CD4-positive, alpha-beta memory T cell (primary cell): ENCODE data around the gene JADE2. TPM values are rescaled to one million over a fixed set of nuclear protein-coding genes. Genes with fewer than 3 reads are reported as not detected.

Source experiments
- CTCF ChIA-PET: fragments of 350-600 bp; sonication (Branson Sonifier 250); formaldehyde crosslinking; loops from one replicate; lab custom pipeline; 2021; ENCODE audit warnings: inconsistent platforms; ENCODE audit not compliant: partially characterized antibody; lab: Charles Lee
- POLR2A ChIA-PET: fragments of 350-600 bp; sonication (Branson Sonifier 250); formaldehyde crosslinking; loops from one replicate; lab custom pipeline; 2021; ENCODE audit not compliant: partially characterized antibody; lab: Charles Lee
- DNase-seq, 5 donors: peaks; one replicate each; pipeline versions ENCODE4 v3.0.0 to v3.0.0-alpha.2; 2020 to 2022; ENCODE audit warnings: mixed read lengths in 1 of 5
- H3K27ac ChIP-seq: one replicate; pipeline ENCODE4 v1.7.0; 2013; ENCODE audit warnings: low read depth, low read length
- H3K27me3 ChIP-seq: 2 replicates; pipeline ENCODE4 v1.7.0; 2013; ENCODE audit warnings: mild to moderate bottlenecking, low read length, moderate library complexity; ENCODE audit not compliant: insufficient read depth
- H3K36me3 ChIP-seq: 2 replicates; pipeline ENCODE4 v1.7.0; 2013; ENCODE audit warnings: mild to moderate bottlenecking, low read length, moderate library complexity; ENCODE audit not compliant: insufficient read depth
- H3K4me1 ChIP-seq: 2 replicates; pipeline ENCODE4 v1.7.0; 2013; ENCODE audit warnings: mild to moderate bottlenecking, low read length, moderate library complexity; ENCODE audit not compliant: insufficient read depth
- H3K4me3 ChIP-seq, 2 donors: one replicate each; pipeline ENCODE4 v1.7.0; 2013; ENCODE audit warnings: low read length in 2 of 2, mild to moderate bottlenecking in 1 of 2
- H3K9me3 ChIP-seq, 2 donors: one replicate each; pipeline ENCODE4 v1.7.0; 2013; ENCODE audit warnings: low read length in 2 of 2, control low read depth in 1 of 2; ENCODE audit not compliant: control insufficient read depth in 1 of 2
- H3K27ac Mint-ChIP-seq, 7 donors: one replicate each; pipeline ENCODE4 v1.8.0; 2020 to 2021; ENCODE audit warnings: mixed read lengths in 7 of 7, mild to moderate bottlenecking in 6 of 7, inconsistent platforms in 3 of 7, moderate library complexity in 3 of 7
- H3K27me3 Mint-ChIP-seq, 2 donors: one replicate each; pipeline ENCODE4 v1.8.0; 2020 to 2021; ENCODE audit warnings: mixed read lengths in 2 of 2
- H3K36me3 Mint-ChIP-seq, 2 donors: one replicate each; pipeline ENCODE4 v1.8.0; 2020 to 2021; ENCODE audit warnings: mixed read lengths in 2 of 2, inconsistent platforms in 1 of 2, mild to moderate bottlenecking in 1 of 2
- H3K4me1 Mint-ChIP-seq, 4 donors: one replicate each; pipeline ENCODE4 v1.8.0; 2020 to 2021; ENCODE audit warnings: mixed read lengths in 4 of 4, mild to moderate bottlenecking in 1 of 4
- H3K4me3 Mint-ChIP-seq, 8 donors: one replicate each; pipeline ENCODE4 v1.8.0; 2020 to 2021; ENCODE audit warnings: mixed read lengths in 8 of 8, mild to moderate bottlenecking in 7 of 8, moderate library complexity in 6 of 8, inconsistent platforms in 3 of 8
- H3K9me3 Mint-ChIP-seq, 8 donors: one replicate each; pipeline ENCODE4 v1.8.0; 2020 to 2021; ENCODE audit warnings: mixed read lengths in 8 of 8, mild to moderate bottlenecking in 5 of 8, inconsistent platforms in 3 of 8, moderate library complexity in 1 of 8
- intact Hi-C: fragments of 100-400 bp; cut with micrococcal nuclease; formaldehyde crosslinking; loops from one replicate; pipeline ENCODE4 v1.15.1; 2023
- polyA plus RNA-seq, 2 donors: library from polyadenylated mRNA; unstranded; fragments of 300-500 nt; fragmentation: Illumina TruSeq; gene quantifications; one replicate each; pipeline ENCODE4 v1.2.3, GENCODE V29; 2021
- total RNA-seq, 2 experiments: library from RNA; stranded (reverse); gene quantifications; one replicate each; pipeline ENCODE4 v1.2.3, GENCODE V29; 2021

The JADE2 gene
- total and polyA plus RNA-seq, 4 experiments from 2014 or later = 9.1 to 276 (median 154) TPM

- POLR2A ChIA-PET = no interaction called here
These were observed 16.8 kb upstream of the JADE2 start for GRCh38 chr5:134508521-134509195.

GRCh38 chr5:134509308-134510040, 16.0 kb upstream of the JADE2 start:
- H3K4me1 Mint-ChIP-seq = peaks cover 4 to 9% (median 7%) of the 10 kb centered on the region in 4 donors

More at GRCh38 chr5:134508521-134509195, 16.8 kb upstream of the JADE2 start:
- H3K4me1 Mint-ChIP-seq = peaks cover 12 to 17% (median 15%) of the 10 kb centered on the region in 4 donors
- no peak for DNase-seq
- H3K9me3 ChIP-seq = no peaks in the 10 kb centered on the region
- no peaks in the 10 kb centered on the region for H3K36me3 Mint-ChIP-seq
- no peak overlapping the region for H3K4me3 Mint-ChIP-seq
- no peaks in the 10 kb centered on the region for H3K9me3 Mint-ChIP-seq
- intact Hi-C loops = no loop called here
- H3K27ac Mint-ChIP-seq = no peak overlapping the region
- peaks cover 18% of the 10 kb centered on the region for H3K4me1 ChIP-seq
- H3K36me3 ChIP-seq = no peaks in the 10 kb centered on the region
- CTCF ChIA-PET = no interaction called here
- no peak overlapping the region for H3K27ac ChIP-seq
- no peaks in the 10 kb centered on the region for H3K27me3 Mint-ChIP-seq
- no peaks in the 10 kb centered on the region for H3K27me3 ChIP-seq
- no peak overlapping the region for H3K4me3 ChIP-seq

GRCh38 chr5:134510970-134511795, 14.3 kb upstream of the JADE2 start:
- DNase-seq = peak in 1 of 5 donors; percentile 11
- H3K9me3 ChIP-seq = no peaks in the 10 kb centered on the region
- intact Hi-C loops = no loop called here
- Mint-ChIP-seq H3K36me3 (no peaks in the 10 kb centered on the region), H3K4me3 (no peak overlapping the region), H3K27ac (peak overlapping the region in 2 of 7 donors; percentile 4 to 49), H3K4me1 (peaks cover 3 to 8% (median 6%) of the 10 kb centered on the region in 4 donors), H3K9me3 (no peaks in the 10 kb centered on the region), H3K27me3 (no peaks in the 10 kb centered on the region)
- peaks cover 2% of the 10 kb centered on the region for H3K4me1 ChIP-seq
- H3K36me3 ChIP-seq = no peaks in the 10 kb centered on the region
- ChIA-PET POLR2A (interaction anchor here (0.6 to 1.4 kb wide), 2 partner anchors 14 to 1472 kb away, joined by 3 to 5 read pairs; no protein-coding TSS in a partner anchor), CTCF (interaction anchor here (0.9 kb wide), 1 partner anchor 13 kb away, joined by 3 read pairs; no protein-coding TSS in a partner anchor)
- H3K27me3 ChIP-seq = no peaks in the 10 kb centered on the region
- H3K4me3 ChIP-seq = no peak overlapping the region
- no peak overlapping the region for H3K27ac ChIP-seq

More at GRCh38 chr5:134509308-134510040, 16.0 kb upstream of the JADE2 start:
- no peak overlapping the region for H3K27ac ChIP-seq
- H3K36me3 Mint-ChIP-seq = no peaks in the 10 kb centered on the region
- H3K9me3 ChIP-seq = no peaks in the 10 kb centered on the region
- POLR2A ChIA-PET = no interaction called here
- DNase-seq = no peak
- no peaks in the 10 kb centered on the region for H3K9me3 Mint-ChIP-seq
- no peak overlapping the region for H3K4me3 ChIP-seq
- no peaks in the 10 kb centered on the region for H3K36me3 ChIP-seq
- no peaks in the 10 kb centered on the region for H3K27me3 Mint-ChIP-seq
- intact Hi-C loops = no loop called here
- no peak overlapping the region for H3K4me3 Mint-ChIP-seq
- no peaks in the 10 kb centered on the region for H3K27me3 ChIP-seq
- peaks cover 10% of the 10 kb centered on the region for H3K4me1 ChIP-seq
- H3K27ac Mint-ChIP-seq = no peak overlapping the region
- CTCF ChIA-PET = no interaction called here

GRCh38 chr5:134511796-134512660, 13.4 kb upstream of the JADE2 start:
- Mint-ChIP-seq H3K4me3 (no peak overlapping the region), H3K27ac (no peak overlapping the region), H3K9me3 (no peaks in the 10 kb centered on the region), H3K36me3 (no peaks in the 10 kb centered on the region), H3K27me3 (no peaks in the 10 kb centered on the region), H3K4me1 (peaks cover 3 to 8% (median 6%) of the 10 kb centered on the region in 4 donors)
- no peak overlapping the region for H3K4me3 ChIP-seq
- no peak for DNase-seq
- H3K27me3 ChIP-seq = no peaks in the 10 kb centered on the region
- H3K9me3 ChIP-seq = no peaks in the 10 kb centered on the region
- H3K27ac ChIP-seq = no peak overlapping the region
- CTCF ChIA-PET = no interaction called here
- no peaks in the 10 kb centered on the region for H3K4me1 ChIP-seq
- POLR2A ChIA-PET = interaction anchor here (0.5 to 1.4 kb wide), 3 partner anchors 13 to 1473 kb away, joined by 3 to 5 read pairs (median 3); no protein-coding TSS in a partner anchor
- intact Hi-C loops = no loop called here
- no peaks in the 10 kb centered on the region for H3K36me3 ChIP-seq

- ChIA-PET CTCF (no interaction called here), POLR2A (interaction anchor here (0.5 kb wide), 1 partner anchor 12 kb away, joined by 3 read pairs; no protein-coding TSS in a partner anchor)
- Mint-ChIP-seq H3K4me3 (no peak overlapping the region), H3K36me3 (no peaks in the 10 kb centered on the region), H3K27ac (peak overlapping the region in 1 of 7 donors; percentile 27), H3K27me3 (no peaks in the 10 kb centered on the region), H3K4me1 (peaks cover under 1 to 8% (median 4%) of the 10 kb centered on the region in 4 donors), H3K9me3 (no peaks in the 10 kb centered on the region)
- H3K9me3 ChIP-seq = no peaks in the 10 kb centered on the region
- H3K4me1 ChIP-seq = no peaks in the 10 kb centered on the region
- H3K36me3 ChIP-seq = no peaks in the 10 kb centered on the region
- H3K27ac ChIP-seq = no peak overlapping the region
- DNase-seq = no peak
- H3K27me3 ChIP-seq = no peaks in the 10 kb centered on the region
- intact Hi-C loops = no loop called here
- H3K4me3 ChIP-seq = no peak overlapping the region
These were observed 12.8 kb upstream of the JADE2 start for GRCh38 chr5:134512661-134512999.

- H3K4me1 Mint-ChIP-seq = peaks cover 0 to 5% (median 3%) of the 10 kb centered on the region in 4 donors
- H3K9me3 Mint-ChIP-seq = no peaks in the 10 kb centered on the region
- H3K27ac Mint-ChIP-seq = no peak overlapping the region
- Histone ChIP-seq H3K36me3 (no peaks in the 10 kb centered on the region), H3K27ac (no peak overlapping the region), H3K27me3 (no peaks in the 10 kb centered on the region), H3K4me3 (no peak overlapping the region), H3K9me3 (no peaks in the 10 kb centered on the region), H3K4me1 (no peaks in the 10 kb centered on the region)
- H3K27me3 Mint-ChIP-seq = no peaks in the 10 kb centered on the region
- ChIA-PET POLR2A (interaction anchor here (0.7 kb wide), 1 partner anchor 104 kb away, joined by 3 read pairs; the partner anchor contains the start of gene CDKN2AIPNL), CTCF (interaction anchor here (0.6 kb wide), 2 partner anchors 27 to 39 kb away, joined by 3 to 5 read pairs; no protein-coding TSS in a partner anchor)
- no peak for DNase-seq
- no peak overlapping the region for H3K4me3 Mint-ChIP-seq
- intact Hi-C loops = no loop called here
- no peaks in the 10 kb centered on the region for H3K36me3 Mint-ChIP-seq
These were observed 9.7 kb upstream of the JADE2 start for GRCh38 chr5:134515801-134516200.
